Activated CD4-positive, alpha-beta T cell treated with anti-CD3 and anti-CD28 coated beads for 24 hours (primary cell): Measurements from ENCODE around the gene C16orf96.

Experiments
- DNase-seq, 2 donors: peaks; one replicate each; pipeline ENCODE4 v3.0.0-alpha.2; 2020; ENCODE audit warnings: low read depth in 2 of 2

C16orf96 gene

GRCh38 chr16:4646773-4647643, 90.9 kb downstream of the C16orf96 start:
- no peak for DNase-seq

- no peak for DNase-seq
These were observed 91.5 kb downstream of the C16orf96 start for GRCh38 chr16:4647644-4647980.

- DNase-seq: no peak
These were observed 92.8 kb downstream of the C16orf96 start for GRCh38 chr16:4648917-4649316.

- no peak for DNase-seq
These were observed 93.8 kb downstream of the C16orf96 start for GRCh38 chr16:4649744-4650442.
